Measurements from ENCODE around the gene TNRC6B. TPM values are rescaled to one million over a fixed set of nuclear protein-coding genes. Genes with fewer than 3 reads are reported as not detected.

The TNRC6B gene
- total and polyA plus RNA-seq, 7 donors, result 0.60 to 51.8 (median 26.5) TPM

DNA sequence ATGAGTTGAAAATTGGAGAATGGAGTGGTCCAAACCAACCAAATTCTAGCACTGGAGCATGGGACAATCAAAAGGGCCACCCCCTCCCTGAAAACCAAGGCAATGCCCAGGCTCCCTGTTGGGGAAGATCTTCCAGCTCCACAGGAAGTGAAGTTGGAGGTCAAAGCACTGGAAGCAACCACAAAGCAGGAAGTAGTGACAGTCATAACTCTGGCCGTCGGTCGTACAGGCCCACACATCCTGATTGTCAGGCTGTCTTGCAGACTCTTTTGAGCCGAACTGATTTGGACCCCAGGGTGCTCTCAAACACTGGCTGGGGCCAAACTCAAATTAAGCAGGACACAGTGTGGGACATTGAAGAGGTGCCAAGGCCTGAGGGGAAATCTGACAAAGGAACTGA is 88.1 kb downstream of the TNRC6B start:
- TF ChIP-seq POLR2AphosphoS5 (IDR thresholded peaks at IDR 0.05) (no peak), EP300 (IDR thresholded peaks at IDR 0.05) (no peak), POLR2A (IDR thresholded peaks at IDR 0.05) (no peak)
- TF ChIP-seq, protein P1, sequence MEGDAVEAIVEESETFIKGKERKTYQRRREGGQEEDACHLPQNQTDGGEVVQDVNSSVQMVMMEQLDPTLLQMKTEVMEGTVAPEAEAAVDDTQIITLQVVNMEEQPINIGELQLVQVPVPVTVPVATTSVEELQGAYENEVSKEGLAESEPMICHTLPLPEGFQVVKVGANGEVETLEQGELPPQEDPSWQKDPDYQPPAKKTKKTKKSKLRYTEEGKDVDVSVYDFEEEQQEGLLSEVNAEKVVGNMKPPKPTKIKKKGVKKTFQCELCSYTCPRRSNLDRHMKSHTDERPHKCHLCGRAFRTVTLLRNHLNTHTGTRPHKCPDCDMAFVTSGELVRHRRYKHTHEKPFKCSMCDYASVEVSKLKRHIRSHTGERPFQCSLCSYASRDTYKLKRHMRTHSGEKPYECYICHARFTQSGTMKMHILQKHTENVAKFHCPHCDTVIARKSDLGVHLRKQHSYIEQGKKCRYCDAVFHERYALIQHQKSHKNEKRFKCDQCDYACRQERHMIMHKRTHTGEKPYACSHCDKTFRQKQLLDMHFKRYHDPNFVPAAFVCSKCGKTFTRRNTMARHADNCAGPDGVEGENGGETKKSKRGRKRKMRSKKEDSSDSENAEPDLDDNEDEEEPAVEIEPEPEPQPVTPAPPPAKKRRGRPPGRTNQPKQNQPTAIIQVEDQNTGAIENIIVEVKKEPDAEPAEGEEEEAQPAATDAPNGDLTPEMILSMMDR (IDR thresholded peaks at IDR 0.05), result no peak
- no peak for DNase-seq
- peaks cover 4 to 53% (median 18%) of the 10 kb centered on the region in 4 donors for H3K36me3 ChIP-seq
- no peaks in the 10 kb centered on the region for H3K9me3 ChIP-seq
- no peaks in the 10 kb centered on the region for H3K27me3 ChIP-seq
- H3K4me1 ChIP-seq, result no peaks in the 10 kb centered on the region
- WGBS, 2 donors, result 40 to 77% methylated on average over 4 of the region's 4 CpGs
- no peak overlapping the region for H3K27ac ChIP-seq
- intact Hi-C loops (cut with DNase I), result no loop called here
- no peak overlapping the region for H3K4me3 ChIP-seq

DNA sequence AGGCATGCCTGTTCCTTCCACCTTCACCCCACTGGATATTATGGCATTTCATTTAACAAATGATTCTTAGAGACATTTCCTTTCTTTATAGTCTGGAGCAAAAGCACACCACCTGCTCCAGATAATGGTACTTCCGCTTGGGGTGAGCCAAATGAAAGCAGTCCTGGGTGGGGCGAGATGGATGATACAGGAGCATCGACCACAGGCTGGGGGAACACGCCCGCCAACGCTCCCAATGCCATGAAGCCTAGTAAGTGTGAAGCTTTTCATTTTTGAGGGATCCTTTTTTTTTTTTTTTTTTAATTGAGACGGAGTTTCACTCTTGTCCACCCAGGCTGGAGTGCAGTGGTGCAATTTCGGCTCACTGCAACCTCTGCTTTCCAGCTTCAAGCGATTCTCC is 92.3 kb downstream of the TNRC6B start:
- Histone ChIP-seq H3K4me3 (no peak overlapping the region), H3K27ac (no peak overlapping the region), H3K27me3 (no peaks in the 10 kb centered on the region), H3K9me3 (no peaks in the 10 kb centered on the region), H3K36me3 (peaks cover 0 to 49% (median 21%) of the 10 kb centered on the region in 4 donors), H3K4me1 (no peaks in the 10 kb centered on the region)
- intact Hi-C loops (cut with DNase I), result loop anchor here (5.0 kb wide), 2 partner anchors 48 to 223 kb away; no protein-coding TSS in a partner anchor
- no peak for DNase-seq
- 96% methylated on average over 9 of the region's 9 CpGs for WGBS, 2 donors
- no peak for TF ChIP-seq EP300 (IDR thresholded peaks at IDR 0.05)
- no peak for TF ChIP-seq POLR2AphosphoS5 (IDR thresholded peaks at IDR 0.05)
- TF ChIP-seq, protein P1 (IDR thresholded peaks at IDR 0.05), result no peak
- TF ChIP-seq POLR2A (IDR thresholded peaks at IDR 0.05), result no peak

DNA sequence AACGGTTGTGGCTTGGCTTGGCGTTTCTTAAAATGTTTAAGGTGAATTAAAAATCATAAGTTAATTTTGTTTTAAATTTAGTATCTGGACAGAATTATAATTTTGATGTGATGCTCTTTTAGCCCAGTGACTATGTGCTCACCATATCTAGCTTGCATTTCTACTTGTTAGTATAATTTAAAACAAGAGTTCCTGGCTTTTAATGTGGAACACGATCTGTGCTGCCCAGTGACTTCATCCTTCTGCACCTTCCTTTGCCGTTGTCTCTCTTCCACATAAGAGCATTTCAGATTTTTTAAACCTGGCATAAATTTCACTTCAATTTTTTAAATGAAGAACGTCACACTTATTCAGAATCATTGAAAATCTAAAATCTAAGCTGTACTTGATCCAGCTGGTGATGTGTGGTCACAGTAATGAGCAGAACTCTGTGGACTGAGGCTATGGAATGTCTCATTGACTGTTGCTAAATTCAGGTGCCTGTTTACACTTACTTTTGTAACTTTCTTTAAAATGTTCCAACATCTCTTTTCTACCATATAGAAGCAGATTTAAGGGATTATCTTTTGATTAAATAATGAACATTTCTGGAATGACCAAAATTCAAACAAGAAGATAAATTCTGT is 93.1 kb downstream of the TNRC6B start:
- Histone ChIP-seq H3K36me3 (peaks cover 0 to 41% (median 15%) of the 10 kb centered on the region in 4 donors), H3K4me3 (no peak overlapping the region), H3K27ac (peak overlapping the region in 2 of 4 donors; percentile 28 to 33), H3K4me1 (peaks cover 0 to 7% (median 4%) of the 10 kb centered on the region in 4 donors), H3K27me3 (no peaks in the 10 kb centered on the region), H3K9me3 (no peaks in the 10 kb centered on the region)
- WGBS, 2 donors, result 88 to 91% methylated on average over 5 of the region's 5 CpGs
- TF ChIP-seq, protein P1 (IDR thresholded peaks at IDR 0.05), result no peak
- no peak for TF ChIP-seq EP300 (IDR thresholded peaks at IDR 0.05)
- TF ChIP-seq POLR2AphosphoS5 (IDR thresholded peaks at IDR 0.05), result no peak
- intact Hi-C loops (cut with DNase I), result loop anchor here (5.0 kb wide), 2 partner anchors 49 to 224 kb away; no protein-coding TSS in a partner anchor
- no peak for DNase-seq

DNA sequence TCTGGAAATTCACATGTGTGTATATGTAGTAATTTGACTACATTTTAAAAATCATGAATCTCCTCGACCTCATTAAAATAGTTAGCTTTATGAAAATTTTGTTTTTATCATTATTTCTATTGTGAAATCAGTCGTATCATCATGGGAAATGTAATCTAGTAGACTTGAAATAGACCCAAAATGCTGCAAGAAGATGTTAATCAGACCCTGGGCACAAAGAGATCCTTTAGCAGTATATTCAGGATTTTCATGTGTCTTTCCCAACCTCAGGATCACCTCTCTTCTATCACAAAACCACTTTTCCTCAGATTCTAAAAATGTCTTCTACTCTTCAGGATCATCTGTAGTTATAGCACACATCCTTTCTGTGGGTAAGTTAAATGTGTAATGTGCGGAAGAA is 93.7 kb downstream of the TNRC6B start:
- Histone ChIP-seq H3K27me3 (no peaks in the 10 kb centered on the region), H3K36me3 (peaks cover 0 to 36% (median 13%) of the 10 kb centered on the region in 4 donors), H3K9me3 (no peaks in the 10 kb centered on the region), H3K27ac (peak overlapping the region in 1 of 4 donors; percentile 33), H3K4me3 (no peak overlapping the region), H3K4me1 (peaks cover 0 to 11% (median 9%) of the 10 kb centered on the region in 4 donors)
- DNase-seq, result no peak
- intact Hi-C loops (cut with DNase I), result loop anchor here (5.0 kb wide), 2 partner anchors 49 to 224 kb away; no protein-coding TSS in a partner anchor
- TF ChIP-seq POLR2AphosphoS5 (IDR thresholded peaks at IDR 0.05) (no peak), EP300 (IDR thresholded peaks at IDR 0.05) (no peak), POLR2A (IDR thresholded peaks at IDR 0.05) (no peak)
- TF ChIP-seq, protein P1 (IDR thresholded peaks at IDR 0.05), result no peak
- 93 to 94% methylated on average over 3 of the region's 3 CpGs for WGBS, 2 donors
